Gastrocnemius medialis (tissue), 4 donors: ENCODE results near the gene GPRIN1. TPM values are rescaled to one million over a fixed set of nuclear protein-coding genes. Genes with fewer than 3 reads are reported as not detected.
A peak's percentile ranks its signal among the peaks of the same experiment; 100 is the strongest.

ENCODE experiments used
- ATAC-seq, 2 donors: fragments of 150-250 bp; one replicate each; pipeline ENCODE4 v1.9.1; 2016
- DNase-seq, 2 donors: peaks; one replicate each; pipeline ENCODE4 v3.0.0-alpha.2; 2019
- H3K27ac ChIP-seq, 4 donors: fragments of 200-600 bp; sonication (generic); 1 replicate in 1 of 4; 2 replicates in 3 of 4; pipeline ENCODE4 v1.5.1; 2016 to 2018; ENCODE audit warnings: mild to moderate bottlenecking in 2 of 4, moderate library complexity in 1 of 4
- H3K27me3 ChIP-seq, 3 donors: fragments of 200-600 bp; sonication (generic) in 2 of 3; 1 replicate in 1 of 3; 2 replicates in 2 of 3; pipeline versions ENCODE4 v1.5.1 to v1.6.0; 2016 to 2019; ENCODE audit warnings: mild to moderate bottlenecking in 1 of 3, moderate library complexity in 1 of 3
- H3K36me3 ChIP-seq, 2 donors: fragments of 200-600 bp; sonication (generic) in 1 of 2; one replicate each; pipeline ENCODE4 v1.5.1; 2017 to 2018
- H3K4me1 ChIP-seq, 2 donors: fragments of 200-600 bp; sonication (generic) in 1 of 2; one replicate each; pipeline ENCODE4 v1.5.1; 2016 to 2017; ENCODE audit warnings: mild to moderate bottlenecking in 2 of 2
- H3K4me3 ChIP-seq, 4 donors: fragments of 200-600 bp; sonication (generic) in 3 of 4; 1 replicate in 1 of 4; 2 replicates in 3 of 4; pipeline ENCODE4 v1.5.1; 2016 to 2019; ENCODE audit warnings: mild to moderate bottlenecking in 2 of 4
- H3K9me3 ChIP-seq, 3 donors: fragments of 200-600 bp; sonication (generic) in 2 of 3; 1 replicate in 1 of 3; 2 replicates in 2 of 3; pipeline ENCODE4 v1.5.1; 2016 to 2019
- POLR2A ChIP-seq, 2 donors: fragments of 450-650 bp; IDR thresholded peaks; one replicate each; pipeline ENCODE4 v1.6.1; 2017; ENCODE audit warnings: antibody characterized with exemption in 2 of 2, mild to moderate bottlenecking in 2 of 2, moderate library complexity in 2 of 2
- in situ Hi-C, 4 donors: fragments of 200-750 bp; cut with MboI; loops; one replicate each; pipeline versions ENCODE4 v1.15.0 to v1.8.0; 2017; ENCODE audit warnings: low sequenced_read_pairs in 4 of 4
- intact Hi-C: fragments of 100-400 bp; cut with DNase I; formaldehyde crosslinking; loops from one replicate; pipeline ENCODE4 v1.15.1; 2023; ENCODE audit warnings: low total_unique reads
- total RNA-seq, 4 donors: library from RNA; depleted of rRNA; stranded (reverse); fragments of >200 nt; gene quantifications; one replicate each; pipeline versions ENCODE4 v1.1.0 to v1.2.3, GENCODE V29; 2016
- TF ChIP-seq, protein P1 (sequence below), 5 experiments: fragments of 450-650 bp in 3 of 5; fragments of 200-600 bp in 2 of 5; sonication (generic) in 2 of 5; IDR thresholded peaks in 4 of 5; conservative IDR thresholded peaks in 1 of 5; 1 replicate in 4 of 5; 2 replicates in 1 of 5; pipeline ENCODE4 v1.5.1; 2016 to 2019; ENCODE audit warnings: antibody characterized with exemption in 5 of 5, mild to moderate bottlenecking in 3 of 5, moderate library complexity in 3 of 5

Gene GPRIN1
- total RNA-seq, 4 donors from 2014 or later: 0.35 to 0.78 (median 0.47) TPM

DNA sequence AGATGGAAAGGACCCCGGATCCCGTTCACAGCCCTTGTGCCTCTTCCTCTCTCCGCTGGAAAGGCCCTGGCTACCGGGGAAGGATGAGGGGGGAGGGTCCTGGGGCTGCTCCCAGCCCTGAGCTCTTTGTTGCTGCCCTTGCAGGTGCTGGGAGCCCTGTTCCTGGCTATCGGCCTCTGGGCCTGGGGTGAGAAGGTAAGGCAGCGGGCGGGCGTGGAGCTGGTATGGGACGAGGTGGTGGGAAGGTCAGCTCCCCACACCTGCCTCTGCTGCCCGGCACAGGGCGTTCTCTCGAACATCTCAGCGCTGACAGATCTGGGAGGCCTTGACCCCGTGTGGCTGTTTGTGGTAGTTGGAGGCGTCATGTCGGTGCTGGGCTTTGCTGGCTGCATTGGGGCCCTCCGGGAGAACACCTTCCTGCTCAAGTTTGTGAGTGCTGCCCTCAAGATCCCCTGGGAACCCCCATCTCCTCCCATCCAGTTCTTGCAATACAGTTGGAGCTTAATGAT is 41.6 kb upstream of the GPRIN1 start:
- ATAC-seq: no peak
- in situ Hi-C loops: loop anchor here in 2 of 4 donors (25.0 kb wide), 2 partner anchors 311 to 461 kb away; no protein-coding TSS in a partner anchor

DNA sequence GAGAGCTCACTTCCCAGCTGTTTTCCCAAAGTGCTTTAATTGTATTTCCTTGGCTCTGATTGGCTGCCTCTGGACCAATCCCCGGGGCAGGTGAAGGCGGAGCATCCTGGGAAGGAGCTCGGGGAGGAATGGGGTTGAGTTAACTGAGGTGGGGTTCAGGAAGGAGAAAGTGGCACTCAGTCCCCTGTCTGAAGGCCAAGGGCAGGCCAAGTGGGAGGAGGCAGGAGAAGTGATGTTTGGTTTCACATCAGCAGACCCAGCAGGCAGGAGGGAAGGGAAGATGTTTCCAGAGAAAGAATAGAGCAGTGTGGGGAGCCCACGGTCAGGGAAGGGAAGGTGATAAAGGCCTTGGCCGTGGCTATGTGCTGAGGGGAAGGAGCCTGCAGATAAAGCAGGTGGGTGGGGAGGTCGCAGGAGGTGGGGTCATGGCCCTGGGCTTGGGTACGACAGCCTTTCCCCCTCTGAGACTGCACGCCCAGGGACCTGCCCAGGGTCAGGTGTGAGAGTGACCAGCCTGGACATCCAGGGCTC is 40.5 kb upstream of the GPRIN1 start:
- ATAC-seq (no peak), DNase-seq (no peak)
- in situ Hi-C loops: loop anchor here in 2 of 4 donors (25.0 kb wide), 2 partner anchors 312 to 462 kb away; no protein-coding TSS in a partner anchor
- peaks cover 0 to 8% of the 10 kb centered on the region in 2 donors for H3K36me3 ChIP-seq
- intact Hi-C loops: no loop called here
- H3K27me3 ChIP-seq: no peaks in the 10 kb centered on the region
- H3K4me3 ChIP-seq: no peak overlapping the region
- H3K27ac ChIP-seq: no peak overlapping the region
- H3K4me1 ChIP-seq: peaks cover 12 to 17% of the 10 kb centered on the region in 2 donors
- H3K9me3 ChIP-seq: no peaks in the 10 kb centered on the region
- TF ChIP-seq, protein P1, sequence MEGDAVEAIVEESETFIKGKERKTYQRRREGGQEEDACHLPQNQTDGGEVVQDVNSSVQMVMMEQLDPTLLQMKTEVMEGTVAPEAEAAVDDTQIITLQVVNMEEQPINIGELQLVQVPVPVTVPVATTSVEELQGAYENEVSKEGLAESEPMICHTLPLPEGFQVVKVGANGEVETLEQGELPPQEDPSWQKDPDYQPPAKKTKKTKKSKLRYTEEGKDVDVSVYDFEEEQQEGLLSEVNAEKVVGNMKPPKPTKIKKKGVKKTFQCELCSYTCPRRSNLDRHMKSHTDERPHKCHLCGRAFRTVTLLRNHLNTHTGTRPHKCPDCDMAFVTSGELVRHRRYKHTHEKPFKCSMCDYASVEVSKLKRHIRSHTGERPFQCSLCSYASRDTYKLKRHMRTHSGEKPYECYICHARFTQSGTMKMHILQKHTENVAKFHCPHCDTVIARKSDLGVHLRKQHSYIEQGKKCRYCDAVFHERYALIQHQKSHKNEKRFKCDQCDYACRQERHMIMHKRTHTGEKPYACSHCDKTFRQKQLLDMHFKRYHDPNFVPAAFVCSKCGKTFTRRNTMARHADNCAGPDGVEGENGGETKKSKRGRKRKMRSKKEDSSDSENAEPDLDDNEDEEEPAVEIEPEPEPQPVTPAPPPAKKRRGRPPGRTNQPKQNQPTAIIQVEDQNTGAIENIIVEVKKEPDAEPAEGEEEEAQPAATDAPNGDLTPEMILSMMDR (IDR thresholded peaks at IDR 0.05 in 4 of 5, conservative IDR thresholded peaks at IDR 0.05 in 1 of 5): no peak
- TF ChIP-seq POLR2A (IDR thresholded peaks at IDR 0.05): no peak

More for the DNA sequence above, 41.6 kb upstream of the GPRIN1 start:
- peaks cover 12 to 16% of the 10 kb centered on the region in 2 donors for H3K4me1 ChIP-seq
- no peaks in the 10 kb centered on the region for H3K27me3 ChIP-seq
- H3K27ac ChIP-seq: no peak overlapping the region
- H3K4me3 ChIP-seq: no peak overlapping the region
- DNase-seq: no peak
- intact Hi-C loops: no loop called here
- H3K9me3 ChIP-seq: no peaks in the 10 kb centered on the region
- TF ChIP-seq, protein P1 (IDR thresholded peaks at IDR 0.05 in 4 of 5, conservative IDR thresholded peaks at IDR 0.05 in 1 of 5): no peak
- no peak for TF ChIP-seq POLR2A (IDR thresholded peaks at IDR 0.05)
- peaks cover 0 to 8% of the 10 kb centered on the region in 2 donors for H3K36me3 ChIP-seq

DNA sequence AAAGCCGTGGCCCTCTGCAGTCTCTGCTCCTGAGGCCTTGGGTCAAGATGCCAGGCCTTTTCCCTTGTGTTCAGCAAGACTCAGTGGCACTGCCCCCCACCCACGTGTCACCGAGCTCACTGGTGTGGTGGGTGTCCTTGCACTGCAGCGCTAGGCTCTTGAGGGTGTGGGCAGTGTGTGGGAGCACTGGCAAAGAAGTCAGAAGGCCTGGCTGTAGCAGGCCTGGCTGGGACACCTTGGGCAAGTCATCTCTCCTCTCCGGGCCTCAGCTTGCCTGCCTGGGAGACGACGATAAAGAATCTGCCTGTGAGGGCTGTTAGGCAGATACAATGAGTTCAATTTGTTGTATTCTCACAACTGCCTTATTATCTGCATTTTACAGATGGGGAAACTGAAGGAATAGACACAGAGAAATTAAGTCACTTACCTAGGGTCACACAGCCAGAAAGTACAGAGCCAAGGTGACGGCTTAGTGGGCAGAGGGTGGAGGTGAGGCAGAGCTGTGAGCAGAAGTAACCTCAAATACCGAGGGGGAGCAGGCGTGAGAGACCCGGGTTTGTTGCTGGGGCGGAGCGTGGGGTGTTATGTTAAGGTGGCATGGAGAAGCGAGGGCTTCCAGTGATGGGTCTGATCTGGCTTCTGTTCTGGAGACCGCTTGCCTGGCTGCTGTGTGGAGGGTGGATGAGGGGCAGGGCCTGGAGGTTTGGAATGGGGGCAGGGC is 38.7 kb upstream of the GPRIN1 start:
- no peaks in the 10 kb centered on the region for H3K9me3 ChIP-seq
- H3K27me3 ChIP-seq: no peaks in the 10 kb centered on the region
- DNase-seq: no peak
- in situ Hi-C loops: no loop called here
- peaks cover 12 to 17% of the 10 kb centered on the region in 2 donors for H3K4me1 ChIP-seq
- H3K4me3 ChIP-seq: peak overlapping the region in 3 of 4 donors; percentile 74 to 87 (median 76)
- peaks cover 0 to 3% of the 10 kb centered on the region in 2 donors for H3K36me3 ChIP-seq
- peak overlapping the region in 3 of 4 donors; percentile 77 to 85 (median 78) for H3K27ac ChIP-seq
- intact Hi-C loops: loop anchor here (10.0 kb wide), 1 partner anchor 264 kb away; the partner anchor contains the start of genes HIGD2A and NOP16
- no peak for TF ChIP-seq POLR2A (IDR thresholded peaks at IDR 0.05)
- TF ChIP-seq, protein P1 (IDR thresholded peaks at IDR 0.05 in 4 of 5, conservative IDR thresholded peaks at IDR 0.05 in 1 of 5): no peak
- no peak for ATAC-seq

DNA sequence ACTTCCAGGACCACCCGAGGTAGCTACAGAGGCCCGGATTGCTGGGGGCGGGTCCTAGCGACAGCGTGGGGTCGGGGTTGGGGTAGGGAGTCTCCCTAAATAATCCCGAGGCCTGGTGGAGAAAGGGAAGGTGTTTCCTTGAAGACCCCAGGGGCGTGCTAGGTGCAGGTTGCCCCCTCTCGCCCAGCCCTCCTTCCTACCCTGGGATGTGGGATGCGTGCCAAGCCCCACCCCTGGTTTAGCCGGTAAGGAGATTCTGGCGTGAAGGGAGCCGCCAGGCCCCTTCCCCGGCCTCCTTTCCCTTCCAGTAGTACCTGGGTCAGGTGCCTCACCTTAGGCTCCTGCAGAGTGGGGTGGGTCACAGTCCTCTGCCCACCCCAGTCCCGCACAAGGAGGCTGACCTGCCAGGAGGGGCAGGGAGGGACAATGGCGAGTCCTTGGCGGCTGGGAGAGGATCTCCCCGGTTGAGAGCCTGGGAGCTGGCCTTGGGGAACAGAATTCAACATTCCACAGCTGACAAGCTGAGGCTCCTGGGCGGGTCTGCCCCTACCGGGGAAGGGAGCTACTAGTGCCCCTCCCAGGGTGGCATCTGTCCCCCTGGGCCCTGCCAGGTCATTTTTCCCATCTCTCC is 38.0 kb upstream of the GPRIN1 start:
- ATAC-seq: no peak
- H3K27me3 ChIP-seq: no peaks in the 10 kb centered on the region
- H3K4me3 ChIP-seq: peak overlapping the region; percentile 74 to 87 (median 80)
- no peaks in the 10 kb centered on the region for H3K9me3 ChIP-seq
- DNase-seq: peak in 1 of 2 donors; percentile 11
- peak overlapping the region; percentile 77 to 85 (median 80) for H3K27ac ChIP-seq
- TF ChIP-seq, protein P1 (IDR thresholded peaks at IDR 0.05 in 4 of 5, conservative IDR thresholded peaks at IDR 0.05 in 1 of 5): no peak
- TF ChIP-seq POLR2A (IDR thresholded peaks at IDR 0.05): no peak
- peaks cover 12 to 17% of the 10 kb centered on the region in 2 donors for H3K4me1 ChIP-seq
- intact Hi-C loops: loop anchor here (1.0 to 10.0 kb wide), 5 partner anchors 37 to 263 kb away; partner anchors contain the start of genes CLTB, HIGD2A and NOP16
- in situ Hi-C loops: no loop called here
- no peaks in the 10 kb centered on the region for H3K36me3 ChIP-seq
